ENCODE results near the gene TTLL5. TPM values are rescaled to one million over a fixed set of nuclear protein-coding genes. Genes with fewer than 3 reads are reported as not detected.
A peak's percentile ranks its signal among the peaks of the same experiment; 100 is the strongest.

TTLL5 gene
- total and polyA plus RNA-seq, 8 donors: 10.1 to 48.4 (median 17.3) TPM

DNA sequence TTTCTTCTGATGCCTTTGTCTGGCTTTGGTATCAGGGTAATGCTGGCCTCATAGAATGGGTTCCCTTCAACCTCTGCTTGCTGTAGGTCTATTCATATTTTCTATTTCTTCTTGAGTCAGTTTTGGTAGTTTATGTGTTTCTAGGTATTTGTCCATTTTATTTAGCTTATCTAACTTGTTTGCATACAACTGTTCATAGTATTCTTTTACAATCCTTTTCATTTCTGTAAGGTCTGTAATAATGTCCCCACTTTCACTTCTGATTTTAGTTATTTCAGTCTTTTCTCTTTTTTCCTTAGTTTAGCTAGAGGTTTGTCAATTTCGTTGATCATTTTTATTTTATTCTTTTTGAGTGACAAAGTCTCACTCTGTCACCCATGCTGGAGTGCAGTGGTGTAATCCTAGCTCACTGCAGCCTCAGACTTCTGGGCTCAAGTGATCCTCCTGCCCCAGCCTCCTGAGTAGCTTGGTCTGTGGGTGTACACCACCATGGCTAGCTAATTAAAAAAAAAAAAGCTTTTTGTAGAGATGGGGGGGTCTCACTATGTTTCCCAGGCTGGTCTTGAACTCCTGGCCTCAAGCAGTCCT, 11.7 kb downstream of the TTLL5 start:
- TF ChIP-seq EP300 (IDR thresholded peaks at IDR 0.05): no peak
- intact Hi-C loops (cut with DNase I; ENCODE audit: low total_unique reads): no loop called here
- Histone ChIP-seq H3K4me1 (no peaks in the 10 kb centered on the region), H3K27ac (no peak overlapping the region), H3K36me3 (peaks cover 12 to 58% (median 50%) of the 10 kb centered on the region in 4 donors), H3K27me3 (no peaks in the 10 kb centered on the region), H3K4me3 (no peak overlapping the region), H3K9me3 (no peaks in the 10 kb centered on the region)
- 87 to 92% (median 90%) methylated on average over 1 of the region's 1 CpG for WGBS, 5 donors
- no peak for DNase-seq

DNA sequence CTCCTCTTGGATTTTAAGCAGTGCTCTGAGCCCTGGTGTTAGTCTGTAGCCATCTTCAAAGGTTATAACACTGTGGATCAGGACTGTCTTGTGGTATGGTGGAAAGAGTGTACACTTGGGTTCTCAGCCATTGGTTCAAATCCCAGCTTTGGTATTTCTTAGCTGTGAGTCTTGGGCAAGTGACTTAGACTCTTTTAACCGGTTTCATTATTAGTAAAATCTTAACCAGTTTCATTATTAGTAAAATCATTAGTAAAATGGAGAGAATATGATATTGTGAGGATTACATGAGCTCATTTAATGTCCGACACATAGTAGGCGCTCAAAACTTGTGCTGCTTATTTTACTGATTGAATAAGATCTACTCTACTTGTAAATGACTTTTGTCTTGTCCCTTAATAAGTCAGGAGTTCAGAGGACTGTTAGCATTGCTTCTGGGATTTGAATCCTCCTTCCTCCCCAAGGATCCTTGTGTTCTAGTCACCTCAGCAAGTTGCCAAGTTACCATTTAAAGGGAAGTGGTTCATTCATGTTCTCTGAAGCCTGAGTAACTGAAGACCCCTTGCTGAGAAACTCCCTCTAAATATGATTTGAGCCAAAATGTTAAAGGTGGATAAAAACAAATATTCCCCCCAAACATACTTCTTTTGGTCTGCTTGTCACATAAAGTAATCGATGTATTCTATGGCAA, 12.4 kb downstream of the TTLL5 start:
- Histone ChIP-seq H3K27me3 (no peaks in the 10 kb centered on the region), H3K27ac (no peak overlapping the region), H3K36me3 (peaks cover 12 to 60% (median 50%) of the 10 kb centered on the region in 4 donors), H3K9me3 (no peaks in the 10 kb centered on the region), H3K4me3 (no peak overlapping the region), H3K4me1 (no peaks in the 10 kb centered on the region)
- 92 to 95% (median 95%) methylated on average over 4 of the region's 4 CpGs for WGBS, 5 donors
- intact Hi-C loops (cut with DNase I; ENCODE audit: low total_unique reads): no loop called here
- TF ChIP-seq, protein P1, sequence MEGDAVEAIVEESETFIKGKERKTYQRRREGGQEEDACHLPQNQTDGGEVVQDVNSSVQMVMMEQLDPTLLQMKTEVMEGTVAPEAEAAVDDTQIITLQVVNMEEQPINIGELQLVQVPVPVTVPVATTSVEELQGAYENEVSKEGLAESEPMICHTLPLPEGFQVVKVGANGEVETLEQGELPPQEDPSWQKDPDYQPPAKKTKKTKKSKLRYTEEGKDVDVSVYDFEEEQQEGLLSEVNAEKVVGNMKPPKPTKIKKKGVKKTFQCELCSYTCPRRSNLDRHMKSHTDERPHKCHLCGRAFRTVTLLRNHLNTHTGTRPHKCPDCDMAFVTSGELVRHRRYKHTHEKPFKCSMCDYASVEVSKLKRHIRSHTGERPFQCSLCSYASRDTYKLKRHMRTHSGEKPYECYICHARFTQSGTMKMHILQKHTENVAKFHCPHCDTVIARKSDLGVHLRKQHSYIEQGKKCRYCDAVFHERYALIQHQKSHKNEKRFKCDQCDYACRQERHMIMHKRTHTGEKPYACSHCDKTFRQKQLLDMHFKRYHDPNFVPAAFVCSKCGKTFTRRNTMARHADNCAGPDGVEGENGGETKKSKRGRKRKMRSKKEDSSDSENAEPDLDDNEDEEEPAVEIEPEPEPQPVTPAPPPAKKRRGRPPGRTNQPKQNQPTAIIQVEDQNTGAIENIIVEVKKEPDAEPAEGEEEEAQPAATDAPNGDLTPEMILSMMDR (IDR thresholded peaks at IDR 0.05): no peak
- no peak for TF ChIP-seq EP300 (IDR thresholded peaks at IDR 0.05)
- TF ChIP-seq POLR2A (IDR thresholded peaks at IDR 0.05): no peak
- no peak for TF ChIP-seq POLR2AphosphoS5 (IDR thresholded peaks at IDR 0.05)
- DNase-seq: no peak

DNA sequence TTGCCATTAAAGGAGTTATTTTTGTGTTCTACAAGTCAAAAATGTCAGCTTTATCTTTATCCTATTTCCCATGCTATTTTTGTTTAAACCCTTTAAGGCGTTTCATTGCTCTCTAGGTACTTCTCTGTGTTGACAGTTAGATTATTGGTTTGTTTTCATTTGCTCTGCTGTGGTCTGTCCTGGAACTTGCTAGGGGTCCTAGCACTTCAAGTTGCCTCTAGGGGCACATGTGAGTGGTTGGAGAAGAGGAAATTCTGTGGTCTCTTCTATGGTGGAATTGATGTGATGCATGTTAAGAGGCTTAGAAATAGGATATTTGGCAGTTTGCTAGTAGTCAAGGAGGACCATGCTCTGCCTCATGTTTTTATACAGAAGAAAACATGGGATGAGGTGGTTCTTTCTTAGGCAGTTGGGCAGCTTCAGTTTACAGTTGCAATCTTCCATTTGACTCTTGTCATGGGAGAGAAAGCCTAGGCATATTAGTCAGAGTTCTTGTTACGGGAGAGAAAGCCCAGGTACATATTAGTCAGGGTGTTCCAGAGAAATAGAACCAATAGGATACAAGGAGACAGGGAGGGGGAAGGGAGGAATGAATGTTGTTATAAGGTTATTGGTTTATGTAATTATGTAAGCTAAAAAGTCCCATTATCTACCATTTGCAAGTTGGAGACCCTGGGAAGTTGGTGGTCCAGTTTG, 14.4 kb downstream of the TTLL5 start:
- TF ChIP-seq POLR2A (IDR thresholded peaks at IDR 0.05) (no peak), EP300 (IDR thresholded peaks at IDR 0.05) (no peak), POLR2AphosphoS5 (IDR thresholded peaks at IDR 0.05) (no peak)
- TF ChIP-seq, protein P1 (IDR thresholded peaks at IDR 0.05): no peak
- Histone ChIP-seq H3K27me3 (no peaks in the 10 kb centered on the region), H3K4me3 (no peak overlapping the region), H3K4me1 (no peaks in the 10 kb centered on the region), H3K36me3 (peaks cover 3 to 45% (median 32%) of the 10 kb centered on the region in 4 donors), H3K9me3 (no peaks in the 10 kb centered on the region), H3K27ac (no peak overlapping the region)
- DNase-seq: no peak
- 69 to 82% (median 73%) methylated on average over 2 of the region's 2 CpGs for WGBS, 5 donors
- intact Hi-C loops (cut with DNase I; ENCODE audit: low total_unique reads): no loop called here

DNA sequence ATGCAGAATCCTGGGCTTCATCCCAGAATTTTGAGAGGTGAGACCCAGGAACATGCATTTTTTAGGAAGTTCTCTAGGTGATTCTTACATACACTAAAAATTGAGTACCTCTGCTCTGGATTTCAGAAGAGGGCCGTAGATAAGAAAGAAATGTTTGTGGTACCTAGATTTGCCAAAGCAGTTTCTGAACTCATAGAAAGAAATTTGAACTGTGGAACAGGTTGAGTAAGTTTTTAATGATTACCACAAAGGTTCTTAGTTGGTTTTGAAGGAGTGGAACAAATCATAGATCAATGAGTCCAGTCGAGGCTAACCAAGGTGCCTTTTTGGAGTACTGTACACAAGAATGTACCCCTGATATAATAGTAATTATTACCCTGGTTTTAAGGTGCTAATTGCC, 24.9 kb downstream of the TTLL5 start:
- no peaks in the 10 kb centered on the region for H3K27me3 ChIP-seq
- H3K4me3 ChIP-seq: no peak overlapping the region
- peaks cover 28 to 42% (median 39%) of the 10 kb centered on the region in 4 donors for H3K36me3 ChIP-seq
- TF ChIP-seq EP300 (IDR thresholded peaks at IDR 0.05): no peak
- TF ChIP-seq POLR2A (IDR thresholded peaks at IDR 0.05): no peak
- TF ChIP-seq POLR2AphosphoS5 (IDR thresholded peaks at IDR 0.05): no peak
- TF ChIP-seq, protein P1 (IDR thresholded peaks at IDR 0.05): no peak
- intact Hi-C loops (cut with DNase I; ENCODE audit: low total_unique reads): no loop called here
- peaks cover 0 to 6% (median 0%) of the 10 kb centered on the region in 4 donors for H3K4me1 ChIP-seq
- H3K27ac ChIP-seq: no peak overlapping the region
- peak in 1 of 2 donors; percentile 32 for DNase-seq
- no peaks in the 10 kb centered on the region for H3K9me3 ChIP-seq
- WGBS, 5 donors: 30 to 68% (median 49%) methylated on average over 2 of the region's 2 CpGs
